GM18519 (cell line): Measurements from ENCODE around the gene TF.
"Not testable (repeated sequence)": the region's sequence is repeated elsewhere in the genome, so short reads cannot be mapped to it uniquely, and the experiment has no call there.

Source experiments
- ATAC-seq: cut with Tn5 transposase; IDR thresholded peaks from one replicate; pipeline ENCODE4 v1.9.1; 2021; ENCODE audit warnings: mild to moderate bottlenecking, moderate library complexity; ENCODE audit not compliant: unreplicated experiment, low FRiP score

TF gene

DNA sequence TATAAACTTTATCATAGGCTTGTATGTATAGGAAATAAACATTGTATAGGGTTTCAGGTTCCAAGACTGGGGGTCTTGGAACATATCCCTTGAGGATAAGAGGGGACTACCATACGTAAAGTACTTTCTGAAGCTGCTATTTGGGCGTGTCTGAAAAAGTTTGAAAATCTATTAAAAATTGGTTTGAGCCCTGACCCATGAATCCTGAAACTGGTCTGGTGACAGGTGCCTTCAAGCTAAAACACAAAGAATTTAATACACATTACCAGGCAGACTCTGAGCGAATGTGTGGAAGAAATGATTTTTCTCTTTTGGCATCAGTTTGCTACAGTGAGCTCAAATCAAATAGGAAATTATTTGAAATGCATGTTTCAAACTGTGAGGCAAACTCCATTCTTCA is 16.3 kb downstream of the TF start:
- no peak for ATAC-seq

DNA sequence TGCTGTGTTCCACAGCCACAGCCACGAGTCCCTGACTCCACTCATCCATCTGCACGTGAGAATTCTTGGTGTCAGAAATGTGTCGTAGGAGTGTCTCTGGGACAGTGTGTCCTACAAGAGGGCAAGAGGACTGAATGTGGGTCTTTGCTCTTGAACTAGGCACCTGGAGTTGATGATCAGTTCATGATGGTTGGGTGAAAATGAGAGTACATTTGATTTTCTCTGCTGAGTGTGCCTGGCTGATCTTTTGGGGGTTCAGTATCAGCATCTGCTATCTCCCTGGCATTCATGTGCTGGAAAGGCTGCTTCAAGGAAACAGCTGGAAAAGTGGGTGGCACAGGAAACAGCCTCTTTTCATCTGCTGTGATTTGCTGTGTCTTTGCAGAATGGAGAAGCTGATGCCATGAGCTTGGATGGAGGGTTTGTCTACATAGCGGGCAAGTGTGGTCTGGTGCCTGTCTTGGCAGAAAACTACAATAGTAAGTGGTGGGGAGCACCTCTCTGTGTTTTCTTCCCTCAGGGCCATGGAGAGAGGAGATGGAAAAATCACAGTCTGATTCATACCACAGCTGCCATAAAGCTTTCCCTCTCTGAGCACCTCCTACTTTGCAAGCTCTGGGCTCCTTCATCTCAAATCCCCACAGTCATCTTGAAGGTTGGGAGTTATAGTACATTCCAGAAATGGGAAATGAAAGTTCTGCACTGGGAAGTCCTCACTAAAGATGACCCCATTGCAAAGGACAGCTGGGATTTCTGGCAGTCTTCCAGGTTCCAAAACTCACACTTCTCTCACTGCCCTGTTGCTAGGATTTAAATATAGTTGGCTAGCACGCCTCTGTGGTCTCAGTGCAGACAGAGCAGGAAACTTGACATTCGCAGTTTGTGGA is 17.8 kb downstream of the TF start:
- no peak for ATAC-seq

GRCh38 chr3:133765256-133765655 is 19.1 kb downstream of the TF start:
- ATAC-seq, result no peak

DNA sequence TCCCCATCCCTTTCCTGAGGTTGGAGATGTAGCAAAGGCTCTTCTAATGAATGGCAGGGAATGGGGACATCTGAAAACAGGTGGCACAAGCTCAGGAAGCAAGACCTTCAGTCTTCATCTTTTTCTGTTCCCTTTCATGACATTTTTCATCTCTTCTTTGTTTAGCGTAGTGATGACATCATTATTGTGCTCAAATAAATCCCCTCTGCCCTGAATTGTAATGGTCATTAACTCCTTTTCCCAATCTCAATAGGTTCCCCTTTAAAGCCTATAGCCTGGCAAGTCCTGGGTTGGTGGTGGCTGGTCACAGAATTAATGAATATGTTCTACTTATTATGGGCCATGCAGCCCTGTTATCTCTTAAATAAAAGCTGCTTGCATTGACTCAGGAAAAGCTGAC is 21.4 kb downstream of the TF start:
- no peak for ATAC-seq

DNA sequence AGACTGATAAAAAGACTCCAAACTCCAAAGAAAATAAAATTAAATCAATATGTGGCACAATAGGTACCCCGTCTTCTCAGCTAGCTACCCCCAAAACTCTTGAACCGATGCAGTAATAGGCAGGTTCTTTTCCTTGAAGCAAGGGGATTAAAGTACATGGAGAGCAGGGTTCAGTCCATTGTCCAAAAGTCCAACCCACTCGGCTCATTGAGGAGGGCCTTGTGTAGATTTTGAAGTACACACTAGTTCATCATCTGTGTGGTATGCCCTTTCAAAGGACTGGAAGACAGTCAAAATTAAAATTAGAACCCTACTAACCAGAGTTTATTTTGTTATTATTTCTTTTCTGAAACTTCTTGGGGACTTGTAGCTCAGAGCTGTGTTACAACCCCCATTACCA is 23.3 kb downstream of the TF start:
- no peak for ATAC-seq

- no peak for ATAC-seq
These were observed 27.5 kb downstream of the TF start for GRCh38 chr3:133773732-133774131.

GRCh38 chr3:133775309-133775708 is 29.1 kb downstream of the TF start:
- no peak for ATAC-seq

- ATAC-seq, result no peak
These were observed 29.6 kb downstream of the TF start for GRCh38 chr3:133775835-133776234.

- no peak for ATAC-seq
These were observed 30.7 kb downstream of the TF start for GRCh38 chr3:133776794-133777438.

GRCh38 chr3:133777807-133778568 is 31.8 kb downstream of the TF start:
- no peak for ATAC-seq

GRCh38 chr3:133779626-133780203 is 33.5 kb downstream of the TF start:
- ATAC-seq, result no peak

DNA sequence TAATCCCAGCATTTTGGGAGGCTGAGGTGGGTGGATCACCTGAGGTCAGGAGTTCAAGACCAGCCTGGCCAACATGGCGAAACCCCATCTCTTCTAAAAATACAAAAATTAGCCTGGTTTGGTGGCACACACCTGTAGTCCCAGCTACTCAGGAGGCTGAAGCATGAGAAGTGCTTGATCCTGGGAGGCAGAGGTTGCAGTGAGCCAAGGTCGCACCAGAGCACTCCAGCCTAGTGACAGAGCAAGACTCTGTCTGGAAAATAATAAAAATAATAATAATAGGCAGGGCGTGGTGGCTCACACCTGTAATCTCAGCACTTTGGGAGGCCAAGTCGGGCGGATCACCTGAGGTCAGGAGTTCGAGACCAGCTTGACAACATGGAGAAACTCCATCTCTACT is 34.6 kb downstream of the TF start:
- not testable (repeated sequence) for ATAC-seq

DNA sequence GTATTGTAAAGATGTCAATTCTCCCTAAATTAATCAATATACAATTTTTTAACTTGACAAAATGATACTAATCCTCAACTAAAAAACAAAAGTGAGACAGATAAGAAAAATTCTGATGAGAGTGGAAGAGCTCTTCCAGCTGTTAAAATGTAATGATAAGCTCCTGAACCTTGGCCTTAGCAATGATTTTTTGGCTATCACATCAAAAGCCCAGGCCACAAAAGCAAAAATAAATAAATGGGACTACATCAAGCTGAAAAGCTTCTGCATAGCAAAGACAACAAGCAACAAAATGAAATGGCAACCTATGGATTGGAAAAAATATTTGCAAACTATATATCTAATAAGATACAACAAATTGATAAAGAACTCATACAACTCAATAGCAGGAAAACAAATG is 35.4 kb downstream of the TF start:
- no peak for ATAC-seq

- ATAC-seq, result no peak
These were observed 36.3 kb downstream of the TF start for GRCh38 chr3:133782454-133782853.

- no peak for ATAC-seq
These were observed 37.6 kb downstream of the TF start for GRCh38 chr3:133783762-133784161.

DNA sequence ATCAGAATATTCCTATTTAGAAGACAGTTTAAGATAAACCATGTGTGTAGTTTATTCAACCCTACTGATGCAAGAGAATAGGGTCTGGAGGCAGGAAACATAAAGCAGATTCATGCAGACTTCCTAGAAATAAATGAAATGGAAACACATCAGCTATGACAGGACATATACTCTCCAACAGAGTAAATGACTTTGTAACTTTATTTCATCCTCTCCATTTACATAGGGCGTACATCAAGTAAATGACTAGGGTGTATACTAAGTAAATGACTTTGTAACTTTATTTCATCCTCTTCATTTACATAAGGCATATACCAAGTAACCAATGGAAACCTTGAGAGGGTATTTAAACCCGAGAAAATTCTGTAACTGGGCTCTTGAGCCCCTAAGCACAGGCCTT is 41.8 kb downstream of the TF start:
- ATAC-seq, result no peak

GRCh38 chr3:133792171-133792763 is 46.1 kb downstream of the TF start:
- no peak for ATAC-seq

- no peak for ATAC-seq
These were observed 51.4 kb downstream of the TF start for GRCh38 chr3:133797396-133798105.

DNA sequence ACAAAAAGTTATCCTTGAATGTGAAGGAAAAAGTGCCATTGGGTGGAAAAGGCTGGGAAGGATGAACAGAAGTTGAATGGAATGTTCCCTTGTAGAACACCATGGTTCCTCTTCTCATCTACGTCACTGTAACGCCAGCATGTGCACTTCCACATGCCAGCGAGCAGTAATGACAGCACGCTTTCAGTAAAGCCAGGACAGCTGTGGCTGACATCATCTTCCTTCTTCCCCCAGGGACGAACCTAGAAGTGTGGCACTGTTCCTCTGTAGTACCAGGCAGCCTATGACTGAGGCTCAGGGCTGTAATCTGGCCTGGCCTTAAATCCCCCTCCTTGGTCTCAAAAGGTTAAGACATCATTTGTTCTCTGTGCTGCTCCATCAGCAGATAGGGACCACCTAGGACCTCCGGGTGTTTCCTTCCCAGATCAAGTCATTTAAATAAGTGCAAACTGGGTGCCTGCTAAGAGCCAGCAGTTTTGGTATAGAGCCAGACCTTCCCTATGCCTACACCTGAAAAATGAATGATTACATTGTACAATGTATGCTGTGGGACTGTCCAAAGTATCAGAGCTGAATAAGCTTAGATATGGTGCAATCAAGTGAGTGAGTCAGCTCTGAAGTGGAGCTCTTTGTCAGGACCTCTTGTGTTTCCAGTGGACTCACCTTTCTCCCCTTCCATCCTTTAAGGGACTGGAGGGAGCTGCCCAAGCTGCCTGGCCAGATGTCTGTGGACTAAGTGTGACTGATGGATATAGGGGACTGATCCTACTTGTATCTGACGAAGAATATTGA is 53.8 kb downstream of the TF start:
- no peak for ATAC-seq
